ENCODE measurements around the gene TUBB3. TPM values are rescaled to one million over a fixed set of nuclear protein-coding genes. Genes with fewer than 3 reads are reported as not detected.
A peak's percentile ranks its signal among the peaks of the same experiment; 100 is the strongest.

The TUBB3 gene
- total and polyA plus RNA-seq, 2 of the 4 experiments (the other 2 are of a cell fraction) = 311 to 410 TPM

DNA sequence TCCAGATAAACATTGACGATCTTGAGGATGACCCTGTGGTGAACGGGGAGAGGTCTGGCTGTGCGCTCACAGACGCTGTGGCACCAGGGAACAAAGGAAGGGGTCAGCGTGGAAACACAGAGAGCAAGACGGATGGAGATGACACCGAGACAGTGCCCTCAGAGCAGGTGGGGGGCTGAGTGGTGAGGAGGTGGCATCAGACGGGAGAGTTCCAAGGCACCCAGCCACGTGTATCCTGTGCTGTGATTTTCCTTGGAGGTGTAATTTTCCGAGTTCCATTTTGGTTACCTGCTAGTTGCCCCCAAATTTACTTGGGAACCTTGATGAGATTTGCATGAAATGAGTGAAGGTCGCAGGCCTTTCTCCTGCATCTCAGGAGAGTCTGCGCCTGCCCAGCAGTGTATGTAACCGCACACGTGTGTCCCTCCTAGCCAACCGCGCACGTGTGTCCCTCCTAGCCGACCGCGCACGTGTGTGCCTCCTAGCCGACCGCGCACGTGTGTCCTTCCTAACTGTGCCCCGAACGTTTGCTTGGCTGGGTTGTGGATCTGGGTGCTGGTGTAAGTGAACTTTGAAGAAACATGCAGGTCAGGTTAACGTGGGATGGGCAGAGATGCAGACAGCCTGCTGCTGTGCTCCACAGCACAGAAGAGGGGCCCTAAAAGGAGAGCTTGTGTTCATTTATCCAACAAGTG lies 39.6 kb upstream of the TUBB3 start:
- H2AFZ ChIP-seq (replicated peaks; ENCODE audit: low read length, poor library complexity) = no peak overlapping the region
- H3K56ac ChIP-seq (ENCODE audit: extremely low read depth, insufficient read depth, low read length) = no peak overlapping the region
- H4K8ac ChIP-seq (ENCODE audit: low read depth in 2 of 2, low read length in 2 of 2) = no peak overlapping the region
- no peak overlapping the region for H2BK20ac ChIP-seq (ENCODE audit: low read depth, low read length)
- ChIA-PET CTCF (no interaction called here), POLR2A (ENCODE audit: unreplicated experiment) (no interaction called here)
- H2BK5ac ChIP-seq (ENCODE audit: low read depth, low read length, poor library complexity, severe bottlenecking) = peak overlapping the region; percentile 17
- no peak overlapping the region for H2BK15ac ChIP-seq (ENCODE audit: low read depth, low read length)
- peaks cover 34 to 57% of the 10 kb centered on the region in 2 experiments for H3K79me1 ChIP-seq (ENCODE audit: low read depth in 1 of 2, low read length in 2 of 2)
- intact Hi-C loops (cut with micrococcal nuclease) = no loop called here
- peaks cover 70% of the 10 kb centered on the region for H4K20me1 ChIP-seq (ENCODE audit: insufficient read depth, low read length)
- in situ Hi-C loops (cut with MboI; ENCODE audit: low sequenced_read_pairs) = no loop called here
- no peak overlapping the region for H2BK120ac ChIP-seq (ENCODE audit: low read depth, low read length)
- 0 out of 2 replicates have a peak overlapping the region, but pooled peaks have one; percentile 7 for H2AK5ac ChIP-seq (ENCODE audit: low read depth, low read length)
- peaks cover 12% of the 10 kb centered on the region; the same call in 1 of the 2 replicates for H3K9me1 ChIP-seq (ENCODE audit: insufficient read depth, low read length)
- no peak overlapping the region for H3K23ac ChIP-seq (ENCODE audit: low read depth, low read length)
- H3K27ac ChIP-seq (ENCODE audit: insufficient read depth, low read length) = no peak overlapping the region
- H3K14ac ChIP-seq (replicated peaks; ENCODE audit: low read depth, low read length) = no peak overlapping the region
- peaks cover 2% of the 10 kb centered on the region; the same call in 1 of the 2 replicates for H3K4me1 ChIP-seq (ENCODE audit: control insufficient read depth, insufficient read depth, low read length)
- no peaks in the 10 kb centered on the region for H3K9me3 ChIP-seq (ENCODE audit: control insufficient read depth, insufficient read depth, low read length)
- H3K36me3 ChIP-seq (ENCODE audit: control insufficient read depth, insufficient read depth, low read length) = peaks cover 66% of the 10 kb centered on the region
- BruUV-seq (replicated peaks) = no TSS peak
- H3K4me3 ChIP-seq (ENCODE audit: insufficient read depth, low read depth, low read length) = no peak overlapping the region
- H3K9ac ChIP-seq (ENCODE audit: low read depth, low read length) = no peak overlapping the region
- no peak overlapping the region for H4K91ac ChIP-seq (ENCODE audit: insufficient read depth, low read depth, low read length)
- no peak overlapping the region for H3K18ac ChIP-seq (ENCODE audit: low read depth, low read length)
- WGBS, 2 experiments (ENCODE audit: extremely low coverage in 2 of 2, insufficient read length in 1 of 2) = 87% methylated on average over 10 of the region's 28 CpGs; no CpG with 5 or more reads in 1 of the 2 experiments
- dilution Hi-C loops (cut with HindIII; ENCODE audit: low sequenced_read_pairs, unreplicated experiment) = no loop called here
- no peak; the same call in 1 of the 2 replicates for ATAC-seq (ENCODE audit: low read depth)
- no peaks in the 10 kb centered on the region for H3K27me3 ChIP-seq (ENCODE audit: control insufficient read depth, insufficient read depth, low read length)
- DNase-seq = no peak
- no peak overlapping the region; the same call in 1 of the 2 replicates for H3K4ac ChIP-seq (ENCODE audit: low read depth, low read length)
- TF ChIP-seq POLR2A (IDR thresholded peaks at IDR 0.05; ENCODE audit: low read depth, low read length) (no peak), SMC3 (IDR thresholded peaks at IDR 0.05; ENCODE audit: low read depth, low read length) (no peak), MAFK (IDR thresholded peaks at IDR 0.05; ENCODE audit: low read depth, low read length) (no peak), NFE2L2 (IDR thresholded peaks at IDR 0.05; ENCODE audit: low read depth, low read length) (no peak), BHLHE40 (IDR thresholded peaks at IDR 0.05; ENCODE audit: low read depth, low read length) (no peak), MXI1 (IDR thresholded peaks at IDR 0.05; ENCODE audit: borderline replicate concordance, low read depth, low read length) (no peak), RAD21 (IDR thresholded peaks at IDR 0.05; ENCODE audit: low read length) (no peak), CEBPB (IDR thresholded peaks at IDR 0.05; ENCODE audit: low read depth, low read length) (no peak), RCOR1 (IDR thresholded peaks at IDR 0.05; ENCODE audit: insufficient replicate concordance, low read length) (no peak), FOS (IDR thresholded peaks at IDR 0.05; ENCODE audit: low read depth, low read length) (no peak), MAZ (IDR thresholded peaks at IDR 0.05; ENCODE audit: borderline replicate concordance, low read depth, low read length) (no peak), RFX5 (IDR thresholded peaks at IDR 0.05; ENCODE audit: low read depth, low read length) (no peak), CHD1 (IDR thresholded peaks at IDR 0.05; ENCODE audit: low read depth, low read length) (no peak)
- TF ChIP-seq, protein P1, sequence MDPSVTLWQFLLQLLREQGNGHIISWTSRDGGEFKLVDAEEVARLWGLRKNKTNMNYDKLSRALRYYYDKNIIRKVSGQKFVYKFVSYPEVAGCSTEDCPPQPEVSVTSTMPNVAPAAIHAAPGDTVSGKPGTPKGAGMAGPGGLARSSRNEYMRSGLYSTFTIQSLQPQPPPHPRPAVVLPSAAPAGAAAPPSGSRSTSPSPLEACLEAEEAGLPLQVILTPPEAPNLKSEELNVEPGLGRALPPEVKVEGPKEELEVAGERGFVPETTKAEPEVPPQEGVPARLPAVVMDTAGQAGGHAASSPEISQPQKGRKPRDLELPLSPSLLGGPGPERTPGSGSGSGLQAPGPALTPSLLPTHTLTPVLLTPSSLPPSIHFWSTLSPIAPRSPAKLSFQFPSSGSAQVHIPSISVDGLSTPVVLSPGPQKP (IDR thresholded peaks at IDR 0.05; ENCODE audit: borderline replicate concordance, low read depth, low read length) = no peak
- TF ChIP-seq, protein P2, sequence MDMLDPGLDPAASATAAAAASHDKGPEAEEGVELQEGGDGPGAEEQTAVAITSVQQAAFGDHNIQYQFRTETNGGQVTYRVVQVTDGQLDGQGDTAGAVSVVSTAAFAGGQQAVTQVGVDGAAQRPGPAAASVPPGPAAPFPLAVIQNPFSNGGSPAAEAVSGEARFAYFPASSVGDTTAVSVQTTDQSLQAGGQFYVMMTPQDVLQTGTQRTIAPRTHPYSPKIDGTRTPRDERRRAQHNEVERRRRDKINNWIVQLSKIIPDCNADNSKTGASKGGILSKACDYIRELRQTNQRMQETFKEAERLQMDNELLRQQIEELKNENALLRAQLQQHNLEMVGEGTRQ (IDR thresholded peaks at IDR 0.05; ENCODE audit: low read depth, low read length) = no peak
- TF ChIP-seq, protein P3, sequence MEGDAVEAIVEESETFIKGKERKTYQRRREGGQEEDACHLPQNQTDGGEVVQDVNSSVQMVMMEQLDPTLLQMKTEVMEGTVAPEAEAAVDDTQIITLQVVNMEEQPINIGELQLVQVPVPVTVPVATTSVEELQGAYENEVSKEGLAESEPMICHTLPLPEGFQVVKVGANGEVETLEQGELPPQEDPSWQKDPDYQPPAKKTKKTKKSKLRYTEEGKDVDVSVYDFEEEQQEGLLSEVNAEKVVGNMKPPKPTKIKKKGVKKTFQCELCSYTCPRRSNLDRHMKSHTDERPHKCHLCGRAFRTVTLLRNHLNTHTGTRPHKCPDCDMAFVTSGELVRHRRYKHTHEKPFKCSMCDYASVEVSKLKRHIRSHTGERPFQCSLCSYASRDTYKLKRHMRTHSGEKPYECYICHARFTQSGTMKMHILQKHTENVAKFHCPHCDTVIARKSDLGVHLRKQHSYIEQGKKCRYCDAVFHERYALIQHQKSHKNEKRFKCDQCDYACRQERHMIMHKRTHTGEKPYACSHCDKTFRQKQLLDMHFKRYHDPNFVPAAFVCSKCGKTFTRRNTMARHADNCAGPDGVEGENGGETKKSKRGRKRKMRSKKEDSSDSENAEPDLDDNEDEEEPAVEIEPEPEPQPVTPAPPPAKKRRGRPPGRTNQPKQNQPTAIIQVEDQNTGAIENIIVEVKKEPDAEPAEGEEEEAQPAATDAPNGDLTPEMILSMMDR (conservative IDR thresholded peaks at IDR 0.05; ENCODE audit: low read depth, low read length) = no peak
- no peak overlapping the region for H3K4me2 ChIP-seq (ENCODE audit: low read depth, low read length)
- no peak overlapping the region for H4K5ac ChIP-seq (ENCODE audit: low read depth, low read length)
- H2AK9ac ChIP-seq (replicated peaks; ENCODE audit: low read depth, low read length, poor library complexity) = peak overlapping the region; percentile 34

All from IMR-90 (cell line).